ENCODE measurements around the gene DMRTC2. TPM values are rescaled to one million over a fixed set of nuclear protein-coding genes. Genes with fewer than 3 reads are reported as not detected.

Gene DMRTC2
- total and polyA plus RNA-seq, 2 of the 13 experiments (the other 11 are each of a cell fraction or from before 2014, with no cell fraction given) = not detected

DNA sequence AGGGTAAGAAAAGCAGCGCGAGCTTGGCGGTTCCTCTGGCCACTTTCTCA is at the start of gene DMRTC2 (continued):
- TF ChIP-seq HNF4A (CRISPR knock-in tag; IDR thresholded peaks at IDR 0.05) = no peak
- no peak for TF ChIP-seq SMAD1 (CRISPR knock-in tag; IDR thresholded peaks at IDR 0.05; ENCODE audit: borderline replicate concordance, low read depth)
- no peak for TF ChIP-seq ZIK1 (CRISPR knock-in tag; IDR thresholded peaks at IDR 0.05; ENCODE audit: borderline replicate concordance, low read depth)
- TF ChIP-seq, protein P1, sequence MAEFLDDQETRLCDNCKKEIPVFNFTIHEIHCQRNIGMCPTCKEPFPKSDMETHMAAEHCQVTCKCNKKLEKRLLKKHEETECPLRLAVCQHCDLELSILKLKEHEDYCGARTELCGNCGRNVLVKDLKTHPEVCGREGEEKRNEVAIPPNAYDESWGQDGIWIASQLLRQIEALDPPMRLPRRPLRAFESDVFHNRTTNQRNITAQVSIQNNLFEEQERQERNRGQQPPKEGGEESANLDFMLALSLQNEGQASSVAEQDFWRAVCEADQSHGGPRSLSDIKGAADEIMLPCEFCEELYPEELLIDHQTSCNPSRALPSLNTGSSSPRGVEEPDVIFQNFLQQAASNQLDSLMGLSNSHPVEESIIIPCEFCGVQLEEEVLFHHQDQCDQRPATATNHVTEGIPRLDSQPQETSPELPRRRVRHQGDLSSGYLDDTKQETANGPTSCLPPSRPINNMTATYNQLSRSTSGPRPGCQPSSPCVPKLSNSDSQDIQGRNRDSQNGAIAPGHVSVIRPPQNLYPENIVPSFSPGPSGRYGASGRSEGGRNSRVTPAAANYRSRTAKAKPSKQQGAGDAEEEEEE (CRISPR knock-in tag; IDR thresholded peaks at IDR 0.05; ENCODE audit: borderline replicate concordance) = no peak

GRCh38 chr19:41796362-41796761 is 48.5 kb upstream of the DMRTC2 start, which contains the start of gene CEACAM3:
CEACAM3 (plus strand) TSS chr19:41796587; CDS start chr19:41796678, 91 bp downstream.
- no peak within 1 kb of the TSS for H3K27ac ChIP-seq (ENCODE audit: extremely low read length, insufficient read depth, low read length)
- intact Hi-C loops (cut with micrococcal nuclease; ENCODE audit: unreplicated experiment) = loop anchor here (10.0 kb wide), 1 partner anchor 158 kb away; the partner anchor contains the start of gene RABAC1
- DNase-seq (ENCODE audit: low spot score) (no peak), FAIRE-seq (no peak), ATAC-seq (no peak)
- no peaks in the 10 kb centered on the region for H3K36me3 ChIP-seq (replicated peaks in 1 of 2; ENCODE audit: control insufficient read depth in 1 of 2, insufficient read depth in 2 of 2, low read length in 2 of 2)
- ChIA-PET CTCF (ENCODE audit: low intra/inter-chr PET ratio, low total read pairs) (no interaction called here), POLR2A (no interaction called here)
- H3K9me3 ChIP-seq (ENCODE audit: low read length) = no peaks in the 10 kb centered on the region
- no peak within 1 kb of the TSS for H3K4me2 ChIP-seq (ENCODE audit: low read depth, low read length)
- TF ChIP-seq FIP1L1 (IDR thresholded peaks at IDR 0.05; ENCODE audit: borderline replicate concordance, insufficient read depth, low read depth, low read length) (no peak), KLF12 (CRISPR knock-in tag; IDR thresholded peaks at IDR 0.05; ENCODE audit: borderline replicate concordance) (no peak), HOXA5 (CRISPR knock-in tag; IDR thresholded peaks at IDR 0.05) (no peak), ZNF75D (CRISPR knock-in tag; IDR thresholded peaks at IDR 0.05; ENCODE audit: borderline replicate concordance) (no peak), MTA1 (CRISPR knock-in tag; IDR thresholded peaks at IDR 0.05; ENCODE audit: borderline replicate concordance) (no peak), ZNF761 (CRISPR knock-in tag; conservative IDR thresholded peaks at IDR 0.05) (no peak), ZNF230 (CRISPR knock-in tag; IDR thresholded peaks at IDR 0.05) (no peak), ZSCAN21 (CRISPR knock-in tag; IDR thresholded peaks at IDR 0.05; ENCODE audit: borderline replicate concordance) (no peak), ZSCAN20 (CRISPR knock-in tag; IDR thresholded peaks at IDR 0.05; ENCODE audit: borderline replicate concordance) (no peak)
- TF ChIP-seq, protein P1 (CRISPR knock-in tag; IDR thresholded peaks at IDR 0.05; ENCODE audit: borderline replicate concordance) = no peak
- TF ChIP-seq, protein P2, sequence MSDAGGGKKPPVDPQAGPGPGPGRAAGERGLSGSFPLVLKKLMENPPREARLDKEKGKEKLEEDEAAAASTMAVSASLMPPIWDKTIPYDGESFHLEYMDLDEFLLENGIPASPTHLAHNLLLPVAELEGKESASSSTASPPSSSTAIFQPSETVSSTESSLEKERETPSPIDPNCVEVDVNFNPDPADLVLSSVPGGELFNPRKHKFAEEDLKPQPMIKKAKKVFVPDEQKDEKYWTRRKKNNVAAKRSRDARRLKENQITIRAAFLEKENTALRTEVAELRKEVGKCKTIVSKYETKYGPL (CRISPR knock-in tag; IDR thresholded peaks at IDR 0.05) = no peak
- in situ Hi-C loops (cut with HindIII; ENCODE audit: extremely low pct_ligation_motif_present, low pct_unique_long_range_greater_than_20kb) = no loop called here
- no peak within 1 kb of the TSS for H2AFZ ChIP-seq (ENCODE audit: low read length)
- H3K79me2 ChIP-seq (ENCODE audit: insufficient read depth, low read length) = no peaks in the 10 kb centered on the region
- H3K9ac ChIP-seq (ENCODE audit: insufficient read depth, low read depth, low read length) = no peak within 1 kb of the TSS
- H3K4me3 ChIP-seq (replicated peaks in 1 of 3; ENCODE audit: insufficient read depth in 1 of 3, low read depth in 2 of 3, low read length in 3 of 3) = no peak within 1 kb of the TSS
- peaks cover 10% of the 10 kb centered on the region for H3K4me1 ChIP-seq (ENCODE audit: insufficient read depth, low read length)
- peaks cover 0 to 12% of the 10 kb centered on the region in 2 experiments; a peak in 2 of 5 replicates for H3K27me3 ChIP-seq (ENCODE audit: control insufficient read depth in 1 of 2, insufficient read depth in 2 of 2, low read length in 2 of 2)
- H4K20me1 ChIP-seq (ENCODE audit: insufficient read depth, low read length) = no peaks in the 10 kb centered on the region
- no TSS peak for BruUV-seq (replicated peaks)
